Measurements from ENCODE around the gene SARS1.
A peak's percentile ranks its signal among the peaks of the same experiment; 100 is the strongest.
"Not testable (repeated sequence)": the region's sequence is repeated elsewhere in the genome, so short reads cannot be mapped to it uniquely, and the experiment has no call there.

SARS1 gene

GRCh38 chr1:109279615-109280278 lies 66.0 kb downstream of the SARS1 start:
- no peak for DNase-seq

DNA sequence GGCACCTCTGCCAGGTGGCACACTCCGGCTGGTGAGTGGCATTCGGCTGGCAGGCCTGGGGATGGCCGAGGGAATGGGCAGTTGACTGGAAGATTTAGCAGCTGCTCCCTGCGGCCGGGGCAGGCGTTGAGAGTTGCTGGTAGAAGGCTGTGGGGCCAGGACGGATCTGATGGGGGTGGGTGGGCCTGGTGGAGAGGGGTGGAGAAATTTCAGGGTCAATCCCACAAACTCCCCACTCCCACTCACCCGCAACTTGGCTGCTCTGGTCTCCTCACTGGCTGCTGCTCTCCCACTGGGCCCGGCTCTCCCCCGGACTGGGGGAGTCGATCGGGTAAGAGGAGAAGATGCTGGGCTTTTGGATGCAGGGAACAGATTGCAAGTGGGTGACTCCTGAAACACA lies 67.1 kb downstream of the SARS1 start:
- no peak for DNase-seq

DNA sequence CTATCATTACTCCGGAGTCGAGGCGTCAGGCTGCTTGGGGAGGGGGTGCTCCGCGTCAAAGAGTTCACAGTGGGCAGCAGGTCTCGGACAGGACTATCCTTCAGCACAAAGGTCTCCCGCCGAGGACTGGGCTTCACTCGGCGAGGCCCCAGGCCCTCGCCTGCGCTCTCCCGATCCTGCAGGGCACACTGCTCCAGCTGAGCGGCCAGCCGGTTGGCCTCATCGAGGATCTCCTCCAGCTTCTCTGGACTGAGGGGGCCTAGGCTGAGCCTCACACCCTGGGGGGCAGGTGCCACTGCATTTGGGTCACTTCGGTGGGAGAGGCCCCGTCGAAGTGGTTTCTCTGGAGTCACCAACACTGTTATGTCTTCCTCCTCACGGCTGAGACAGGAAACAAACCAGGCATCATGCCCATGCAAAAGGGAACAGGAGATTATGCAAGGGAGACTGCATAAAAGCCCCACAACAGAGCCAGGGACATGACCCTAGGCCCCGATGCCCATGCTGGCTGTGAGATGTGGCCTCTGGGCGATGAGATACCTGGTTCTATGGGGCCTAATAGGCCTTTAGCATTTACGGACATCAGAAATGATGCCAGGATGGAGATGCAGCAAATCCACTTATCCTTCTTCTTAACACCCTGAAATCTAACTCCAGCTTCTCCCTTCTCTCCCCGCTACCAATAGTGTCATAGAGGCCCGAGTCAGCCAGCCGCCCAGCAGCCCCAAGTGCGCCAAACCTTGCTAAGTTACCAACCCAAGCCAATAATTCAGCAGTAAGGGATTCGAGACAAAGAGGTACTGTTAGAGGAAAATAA lies 68.2 kb downstream of the SARS1 start:
- no peak for DNase-seq

DNA sequence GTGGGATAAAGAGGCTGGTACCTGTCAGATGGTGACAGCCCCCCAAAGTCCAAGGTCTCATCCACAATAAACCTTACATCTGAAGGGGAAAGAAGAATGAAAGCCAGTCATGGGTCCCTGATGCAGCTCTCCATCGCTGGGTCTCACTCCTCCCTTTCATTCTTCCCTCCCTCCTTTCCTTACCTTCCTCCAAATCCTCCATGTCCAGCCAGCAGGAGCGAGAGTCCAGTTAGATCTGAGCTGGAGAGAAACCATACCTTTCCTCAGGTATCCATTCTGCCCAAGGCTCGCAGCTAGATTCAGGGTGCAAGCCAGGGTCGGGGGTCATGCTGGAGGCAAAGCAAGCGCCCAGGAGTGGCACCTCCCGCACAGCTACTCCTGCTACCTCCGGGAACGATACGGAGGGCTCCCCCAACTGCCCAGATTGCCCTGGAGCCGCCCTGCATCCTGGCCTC lies 68.8 kb downstream of the SARS1 start:
- no peak for DNase-seq

DNA sequence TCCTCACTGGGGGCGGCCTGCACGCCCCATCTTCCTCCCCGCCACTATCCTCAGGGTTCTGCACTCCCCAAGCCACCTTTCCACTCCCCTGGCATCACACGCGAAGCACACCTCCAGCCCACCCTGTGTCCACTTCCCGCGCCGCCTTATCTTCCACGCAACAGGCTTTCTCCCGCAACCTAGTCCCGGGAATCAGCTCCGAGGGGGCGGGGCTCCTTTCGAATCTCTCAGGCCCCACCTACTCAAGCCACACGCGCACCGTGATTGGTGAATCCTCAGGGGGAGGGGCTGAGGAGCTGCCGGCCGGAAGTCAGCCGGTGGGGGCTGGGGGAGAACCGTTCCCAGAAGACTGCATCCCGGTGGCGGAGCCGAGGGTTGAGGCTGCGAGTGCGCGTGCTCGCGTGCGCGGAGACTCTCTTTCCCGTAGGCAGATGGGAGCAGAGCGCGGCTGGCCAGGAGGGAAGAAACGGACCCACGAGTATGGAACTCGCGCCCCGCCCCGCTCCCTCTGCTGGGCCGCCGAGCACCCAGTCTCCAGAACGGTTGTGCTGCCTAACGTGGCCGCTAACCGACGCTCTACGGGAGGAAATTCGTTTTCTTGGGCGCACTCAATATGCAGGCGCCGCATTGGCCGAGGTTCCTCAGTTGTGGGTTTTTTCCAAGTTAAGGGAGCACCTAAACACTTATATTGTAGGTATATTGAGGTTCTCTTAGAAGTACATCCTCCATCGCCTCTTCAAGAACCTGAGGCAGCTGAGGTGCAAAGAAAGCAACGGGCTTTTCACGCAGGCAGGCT lies 69.4 kb downstream of the SARS1 start, which contains the start of gene PSRC1:
PSRC1 (minus strand) TSS at position 194 of the 796 bp plus-strand sequence.
- DNase-seq = peak; percentile 97

DNA sequence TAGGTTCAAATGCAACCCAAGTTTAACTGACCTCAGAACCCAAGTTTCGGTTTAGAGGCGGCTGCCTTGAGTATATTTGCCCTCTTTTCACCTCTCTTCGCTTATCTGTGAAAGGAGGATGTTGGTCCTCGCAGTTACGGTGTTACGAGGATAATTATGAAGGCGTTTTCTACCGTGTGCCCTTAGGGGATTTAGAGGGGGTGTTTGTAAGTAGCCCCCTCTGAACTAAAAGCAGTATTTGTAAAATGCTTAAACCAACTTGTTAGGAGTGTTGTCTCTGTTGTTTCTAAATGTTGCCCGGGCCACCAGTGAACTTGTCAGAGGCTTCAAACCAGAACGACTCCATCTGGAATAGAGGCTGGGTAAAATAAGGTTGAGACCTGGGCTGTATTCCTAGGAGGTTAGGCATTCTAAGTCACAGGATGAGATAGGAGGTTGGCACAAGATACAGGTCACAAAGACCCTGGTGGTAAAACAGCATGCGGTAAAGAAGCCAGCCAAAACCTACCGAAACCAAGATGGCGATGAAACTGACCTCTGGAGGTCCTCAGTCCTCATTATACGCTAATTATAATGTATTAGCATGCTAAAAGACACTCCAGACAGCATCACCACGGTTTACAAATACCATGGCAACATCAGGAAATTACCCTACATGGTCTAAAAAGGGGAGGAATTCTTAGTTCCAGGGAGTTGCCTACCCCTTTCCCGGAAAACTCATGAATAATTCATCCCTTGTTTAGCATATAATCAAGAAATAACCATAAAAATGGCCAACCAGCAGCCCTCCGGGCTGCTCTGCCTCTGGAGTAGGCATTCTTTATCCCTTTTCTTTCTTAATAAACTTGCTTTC lies 70.3 kb downstream of the SARS1 start:
- DNase-seq = peak; percentile 44

GRCh38 chr1:109286762-109287161 lies 73.0 kb downstream of the SARS1 start:
- DNase-seq = not testable (repeated sequence)
